Muscle of back (tissue), 11 donors: ENCODE measurements around the gene PTPRN2. TPM values are rescaled to one million over a fixed set of nuclear protein-coding genes. Genes with fewer than 3 reads are reported as not detected.
A peak's percentile ranks its signal among the peaks of the same experiment; 100 is the strongest.

Source experiments
- DNase-seq, 3 donors: peaks; one replicate each; pipeline versions ENCODE4 v3.0.0 to v3.0.0-alpha.2; 2013
- polyA plus RNA-seq, 10 donors: library from polyadenylated mRNA; unstranded; fragments of 120-200 nt; gene quantifications; one replicate each; pipeline ENCODE4 v1.2.1, GENCODE V29; 2013; ENCODE audit not compliant: insufficient read length in 10 of 10

PTPRN2 gene
- polyA plus RNA-seq, 10 donors = 1.8 to 3.1 (median 2.1) TPM

DNA sequence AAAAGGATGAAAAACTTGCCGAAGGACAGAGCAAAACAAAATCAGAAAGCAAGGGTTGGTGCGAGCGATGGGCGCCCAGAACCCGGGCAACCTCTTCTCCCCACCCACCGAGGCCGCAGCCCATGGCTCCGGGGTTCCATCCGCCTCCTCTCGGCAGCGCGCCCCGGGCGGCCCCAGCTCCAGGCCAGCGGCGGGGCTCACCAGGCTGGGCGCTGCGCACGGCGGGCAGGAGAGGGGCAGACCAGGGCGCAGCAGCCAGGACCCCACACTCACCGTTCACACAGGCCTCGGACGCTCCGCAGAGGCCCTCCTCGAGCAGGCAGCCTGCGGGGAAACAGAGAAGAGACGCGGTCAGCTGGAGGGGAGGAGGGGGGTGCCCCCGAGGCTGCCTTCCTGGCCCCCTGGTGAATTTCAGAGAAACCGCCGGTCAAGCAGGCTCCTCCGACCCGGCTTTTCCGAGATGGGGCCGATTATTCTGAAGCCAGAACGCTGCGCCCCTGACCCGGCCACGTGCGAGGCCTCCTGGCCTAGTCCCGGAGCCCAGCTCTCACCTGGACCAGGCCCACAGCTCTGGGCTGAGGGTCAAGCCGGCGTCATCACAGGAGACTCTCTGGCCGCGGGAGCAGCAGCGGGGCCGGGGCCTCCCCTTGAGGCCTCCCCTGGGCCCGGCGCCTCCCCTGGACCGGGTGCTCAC is 98.0 kb downstream of the PTPRN2 start:
- no peak for DNase-seq

DNA sequence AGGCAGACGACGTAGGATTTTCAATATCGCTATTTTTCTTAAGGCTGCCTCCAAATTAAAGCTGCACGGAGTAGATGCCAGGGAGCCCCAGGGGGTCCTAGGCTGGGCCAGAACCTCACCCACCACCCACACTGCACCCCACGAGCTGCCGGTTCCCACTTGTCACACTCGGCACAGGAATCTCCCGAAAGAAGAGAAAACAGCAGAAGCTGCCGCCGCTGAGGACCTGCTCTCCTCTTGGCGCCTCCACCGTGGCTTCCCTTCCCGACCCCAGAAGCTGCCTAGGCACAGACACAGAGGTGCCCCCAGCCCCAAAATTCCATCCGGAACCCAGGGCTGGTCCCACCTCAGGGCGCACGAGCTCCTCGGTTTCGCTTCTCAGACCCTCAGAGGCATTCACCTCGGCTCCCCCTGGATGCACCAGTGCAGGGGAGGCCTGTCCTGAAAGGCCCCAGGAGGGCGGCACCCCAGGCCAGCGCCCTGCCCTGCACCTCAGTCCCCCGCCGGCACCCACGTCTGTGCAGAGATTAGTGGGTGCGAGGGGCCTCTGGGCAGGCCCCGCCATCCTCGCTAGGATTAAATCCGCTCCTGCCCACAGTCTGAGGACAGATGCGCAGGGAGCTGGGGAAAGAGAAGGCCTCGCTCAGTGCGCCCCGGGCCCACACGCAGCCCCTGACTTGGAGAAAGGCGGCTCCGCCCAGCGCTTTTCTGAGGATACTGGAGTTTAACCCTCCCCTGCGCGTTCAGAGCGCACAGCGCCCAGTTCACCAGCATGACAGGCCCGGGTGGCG is 99.2 kb downstream of the PTPRN2 start:
- DNase-seq = no peak

DNA sequence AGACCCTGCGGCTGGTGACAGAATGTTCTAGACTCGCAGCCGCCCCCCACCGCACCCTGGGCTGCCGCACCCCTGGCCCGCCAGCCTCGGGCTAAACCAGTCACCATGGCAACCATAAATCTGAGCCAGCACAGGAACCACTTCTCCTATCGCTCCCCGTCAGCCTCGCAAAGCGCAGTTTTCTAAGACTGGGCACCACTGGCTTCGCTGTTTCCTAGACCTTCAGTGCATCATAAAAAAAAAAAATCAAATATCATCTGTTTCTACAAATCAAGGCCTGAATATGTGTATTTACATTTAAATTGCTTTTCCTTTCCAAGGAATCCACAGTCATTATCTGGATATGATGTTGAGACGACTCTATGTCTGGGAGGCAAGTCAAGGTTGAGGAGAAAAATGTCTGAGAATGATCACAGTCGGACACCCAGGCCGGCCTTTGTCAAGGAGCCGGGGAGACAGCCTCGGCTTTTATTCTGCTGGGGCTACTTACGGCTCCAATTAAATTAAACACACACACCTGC is 99.9 kb downstream of the PTPRN2 start:
- DNase-seq = no peak

DNA sequence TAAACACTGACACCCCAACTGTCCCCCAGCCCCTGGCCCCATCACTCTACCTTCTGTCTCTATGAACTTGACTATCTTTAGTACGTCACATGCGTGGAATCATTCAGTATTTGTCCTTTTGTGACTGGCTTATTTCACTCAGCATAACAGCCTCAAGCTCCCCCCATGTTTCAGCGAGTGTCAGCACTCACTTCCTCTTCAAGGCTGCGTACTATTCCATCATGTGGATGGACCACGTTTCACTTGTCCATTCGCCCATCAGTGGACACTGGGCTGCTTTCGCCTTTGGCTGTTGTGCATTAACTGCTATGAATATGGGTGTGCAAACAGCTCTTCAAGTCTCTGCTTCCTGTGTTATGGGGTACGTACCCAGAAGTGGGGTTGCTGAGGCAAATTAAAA is 100.7 kb downstream of the PTPRN2 start:
- no peak for DNase-seq

DNA sequence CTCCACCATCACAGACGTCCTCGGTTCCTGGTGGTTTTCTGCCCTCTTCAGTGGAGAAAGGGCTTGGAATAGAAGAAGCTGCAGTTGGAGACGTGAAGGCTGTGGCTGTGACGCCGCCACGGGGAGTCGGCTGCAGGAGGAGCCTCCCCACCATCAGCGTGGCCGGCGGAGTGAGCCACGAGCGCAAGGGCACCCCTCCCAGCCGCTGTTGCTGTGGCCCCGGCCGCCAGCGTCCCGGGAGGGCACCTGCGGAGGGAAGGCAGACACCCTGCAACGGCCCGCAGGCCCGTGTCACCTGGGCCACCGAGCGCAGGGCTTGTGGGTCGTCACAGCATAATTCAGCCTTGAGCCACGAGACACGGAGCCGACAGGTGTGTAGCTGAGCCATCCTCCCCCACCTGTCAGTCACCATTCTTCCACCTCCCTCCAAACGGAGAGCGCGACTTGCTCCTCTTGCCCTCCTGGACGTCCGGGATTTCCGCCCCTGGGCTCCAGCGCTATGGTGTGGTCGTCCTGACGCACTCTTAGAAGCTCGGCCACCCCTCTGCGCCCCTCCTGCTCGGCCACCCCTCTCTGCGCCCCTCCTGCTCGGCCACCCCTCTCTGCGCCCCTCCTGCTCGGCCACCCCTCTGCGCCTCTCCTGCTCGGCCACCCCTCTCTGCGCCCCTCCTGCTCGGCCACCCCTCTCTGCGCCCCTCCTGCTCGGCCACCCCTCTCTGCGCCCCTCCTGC is 102.7 kb downstream of the PTPRN2 start:
- DNase-seq = no peak

DNA sequence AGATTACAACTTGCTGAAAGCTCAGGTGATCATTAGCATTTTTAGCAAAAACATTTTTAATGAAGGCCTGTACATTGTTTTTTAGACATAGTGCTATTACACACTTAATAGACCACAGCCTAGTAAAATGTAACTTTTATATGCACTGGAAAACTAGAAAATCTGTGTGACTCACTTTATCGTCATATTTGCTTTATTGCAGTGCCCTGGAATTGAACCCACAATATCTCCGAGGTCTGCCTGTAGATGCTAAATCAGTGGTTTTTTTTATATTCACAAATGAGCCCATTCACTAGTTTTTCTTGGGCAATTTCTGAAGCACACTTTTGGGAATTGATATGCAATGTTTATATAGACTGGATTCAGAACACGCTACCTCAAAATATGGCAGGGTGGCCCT is 105.1 kb downstream of the PTPRN2 start:
- no peak for DNase-seq

DNA sequence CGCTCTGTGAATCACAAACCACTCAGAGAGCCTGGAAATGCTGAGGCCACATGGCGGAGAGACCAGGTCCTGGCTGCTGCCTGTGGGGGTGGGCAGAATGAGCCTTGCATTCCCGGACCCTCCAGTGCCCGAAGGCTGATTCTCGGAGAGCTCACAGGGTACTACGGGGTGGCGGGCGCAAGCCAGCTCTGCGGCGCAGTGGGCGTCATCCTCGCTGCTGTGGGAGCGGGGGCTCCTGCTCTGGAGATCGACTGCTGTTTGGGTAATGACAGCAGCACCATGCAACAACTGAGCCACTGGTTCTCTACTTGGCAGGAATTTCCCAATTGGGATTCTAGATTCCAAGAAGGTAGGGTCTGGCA is 108.0 kb downstream of the PTPRN2 start:
- no peak for DNase-seq

DNA sequence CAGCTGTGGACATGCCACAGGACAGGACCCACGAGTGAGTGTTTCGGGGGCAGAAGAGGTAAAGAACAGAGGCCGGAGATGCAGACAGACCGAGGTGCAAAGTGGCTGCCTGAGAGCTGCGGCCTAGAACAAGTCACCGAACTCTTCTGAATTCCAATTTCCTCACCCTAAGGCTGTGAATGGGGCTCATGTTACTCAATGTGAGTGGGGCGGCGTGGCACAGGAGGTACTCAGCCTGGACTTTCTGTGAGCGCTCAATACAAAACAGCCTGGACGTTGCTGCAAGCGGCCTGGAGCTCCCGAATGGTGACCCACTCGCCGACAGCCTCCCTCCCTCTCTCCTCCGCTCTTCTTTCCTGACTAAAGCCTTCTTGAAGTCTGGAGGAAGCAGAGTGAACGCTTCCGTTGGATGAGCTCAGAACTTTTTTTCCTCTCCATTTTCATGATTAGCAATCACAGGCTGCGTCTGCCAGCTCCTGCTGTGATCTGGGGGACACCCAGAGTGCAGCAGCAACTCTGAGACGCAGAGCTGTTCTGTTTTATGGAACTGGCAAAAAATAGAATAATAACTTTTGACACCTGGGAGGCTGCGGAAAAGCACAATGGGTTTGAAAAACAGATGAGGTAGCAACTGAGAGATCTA is 108.5 kb downstream of the PTPRN2 start:
- peak in 1 of 3 donors; percentile 10 for DNase-seq

DNA sequence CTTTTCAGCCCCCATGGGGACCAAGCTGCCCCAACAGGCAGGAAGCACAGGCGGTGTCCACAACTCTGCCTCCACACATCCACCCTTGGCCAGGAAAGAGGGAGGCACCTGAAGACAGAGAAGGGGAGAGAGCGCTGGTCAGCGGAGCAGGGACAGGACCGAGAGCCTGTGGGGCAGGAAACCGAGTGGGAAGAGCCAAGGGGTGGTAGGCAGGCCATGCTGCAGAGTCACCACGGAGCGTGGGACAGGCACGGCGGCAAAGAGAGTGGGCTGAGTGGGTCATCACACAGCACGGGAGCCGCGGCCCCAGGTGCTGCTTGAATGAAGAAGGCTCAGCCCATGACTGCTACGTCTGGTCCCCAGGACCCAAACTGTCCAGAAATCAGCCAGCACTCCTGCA is 109.8 kb downstream of the PTPRN2 start:
- no peak for DNase-seq

DNA sequence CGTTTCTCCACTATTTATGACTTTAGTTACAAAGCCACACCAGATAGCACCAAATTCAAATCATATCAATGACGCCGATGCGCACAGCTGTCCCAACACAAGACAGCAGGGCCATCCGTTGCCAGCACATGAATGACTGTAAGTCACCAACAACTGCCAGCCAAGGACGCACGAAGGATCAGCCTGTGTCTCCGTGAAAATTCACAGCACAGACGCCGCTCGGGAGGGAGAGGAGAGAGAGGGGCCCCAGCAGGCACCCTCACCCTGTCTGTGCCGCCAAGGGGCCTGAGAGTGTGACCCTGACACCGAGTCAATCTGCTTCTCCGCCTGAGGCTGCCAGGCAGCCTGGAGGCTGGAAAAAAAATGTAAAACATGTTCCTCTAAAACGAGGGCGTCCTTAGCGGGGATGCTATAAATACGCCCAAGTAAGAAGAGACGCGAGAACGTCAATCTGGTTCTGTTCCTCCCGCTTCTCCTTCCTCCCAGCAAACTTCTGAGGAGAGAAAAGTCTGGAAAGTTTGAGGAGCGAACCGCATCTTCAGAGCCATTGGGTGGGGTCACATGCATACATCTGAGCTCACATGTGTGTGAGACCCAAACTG is 111.2 kb downstream of the PTPRN2 start:
- no peak for DNase-seq

DNA sequence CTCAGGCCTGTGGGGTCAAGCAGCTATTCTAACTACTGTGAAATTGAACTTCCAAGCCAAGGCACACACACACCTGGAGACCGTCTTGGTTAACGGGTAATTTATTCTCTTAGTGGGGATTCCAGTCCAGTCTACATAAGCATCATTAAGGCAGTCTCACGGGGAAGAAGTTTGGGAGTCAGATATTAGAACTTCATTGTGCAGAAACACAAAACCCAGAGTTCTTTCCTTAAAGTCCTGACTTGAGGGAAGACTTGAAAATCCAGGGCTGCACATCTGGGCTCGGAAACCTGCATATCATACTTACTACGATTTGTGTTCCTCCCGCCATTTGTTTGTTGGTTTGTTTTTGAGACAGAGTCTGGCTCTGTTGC is 112.0 kb downstream of the PTPRN2 start:
- DNase-seq = no peak

DNA sequence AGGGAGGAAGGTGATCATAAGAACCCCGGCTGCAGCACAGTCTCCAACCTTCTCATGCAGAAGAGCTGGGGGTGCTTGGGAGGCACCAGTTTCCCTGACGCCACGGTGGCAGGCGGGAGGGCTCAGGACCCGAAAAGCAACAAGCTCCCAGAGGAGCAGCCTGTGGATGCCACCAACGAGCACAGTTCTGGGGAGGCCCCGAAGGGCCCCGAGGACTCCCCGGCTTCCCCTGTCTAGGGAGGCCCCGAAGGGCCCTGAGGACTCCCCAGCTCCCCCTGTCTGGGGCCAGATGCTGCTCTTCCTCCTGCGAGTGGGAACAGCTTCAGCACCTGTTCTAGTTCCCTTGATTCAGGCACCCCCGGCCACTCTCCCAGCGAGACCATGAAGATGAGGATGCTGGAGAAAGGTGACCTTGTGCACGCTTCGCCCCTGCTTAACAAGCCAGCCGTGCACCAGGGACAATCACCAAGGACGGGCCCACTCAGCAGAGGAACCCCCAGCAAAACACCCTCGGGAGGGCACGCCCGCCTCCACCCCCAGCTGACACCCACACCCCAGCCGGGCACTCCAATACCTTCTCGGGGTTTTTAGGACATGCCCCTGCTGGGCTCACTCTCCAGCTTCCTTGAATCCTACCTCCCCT is 112.5 kb downstream of the PTPRN2 start:
- no peak for DNase-seq

DNA sequence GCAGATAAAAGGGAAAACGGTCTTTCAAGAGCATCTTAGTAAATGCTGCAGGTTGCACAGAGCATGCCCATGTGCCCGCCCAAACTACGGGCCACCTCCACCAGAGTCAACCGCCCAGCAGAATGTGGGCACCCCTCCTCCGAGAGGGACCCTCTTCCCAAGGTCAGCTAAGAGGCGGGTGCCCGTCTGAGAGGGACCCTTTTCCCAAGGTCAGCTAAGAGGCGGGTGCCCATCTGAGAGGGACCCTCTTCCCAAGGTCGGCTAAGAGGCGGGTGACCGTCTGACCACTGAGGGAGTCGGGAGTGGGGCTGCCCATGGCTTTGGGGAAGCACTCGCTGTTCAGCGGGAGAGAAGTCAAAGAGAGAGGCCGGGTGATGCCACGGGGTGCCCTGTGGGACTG is 113.1 kb downstream of the PTPRN2 start:
- DNase-seq = no peak

DNA sequence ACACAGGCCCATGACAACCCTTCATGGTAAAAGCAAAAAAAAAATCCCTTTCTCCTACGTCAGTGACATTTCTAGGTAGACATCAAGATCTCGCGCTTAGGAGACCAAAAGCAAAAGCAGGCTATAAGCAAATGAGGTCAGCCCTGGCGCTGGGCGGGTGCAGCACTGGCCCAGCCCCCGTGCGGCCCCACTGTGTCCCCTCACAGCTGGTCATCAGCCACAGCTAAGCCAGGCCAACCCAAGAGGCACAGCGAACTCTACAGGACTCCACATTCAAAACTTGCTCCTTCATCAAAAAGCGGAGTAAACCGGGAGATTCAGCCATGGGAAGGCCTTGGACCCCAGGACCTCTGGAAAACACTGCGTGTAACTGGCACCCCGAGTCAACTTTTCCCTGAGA is 113.7 kb downstream of the PTPRN2 start:
- no peak for DNase-seq

DNA sequence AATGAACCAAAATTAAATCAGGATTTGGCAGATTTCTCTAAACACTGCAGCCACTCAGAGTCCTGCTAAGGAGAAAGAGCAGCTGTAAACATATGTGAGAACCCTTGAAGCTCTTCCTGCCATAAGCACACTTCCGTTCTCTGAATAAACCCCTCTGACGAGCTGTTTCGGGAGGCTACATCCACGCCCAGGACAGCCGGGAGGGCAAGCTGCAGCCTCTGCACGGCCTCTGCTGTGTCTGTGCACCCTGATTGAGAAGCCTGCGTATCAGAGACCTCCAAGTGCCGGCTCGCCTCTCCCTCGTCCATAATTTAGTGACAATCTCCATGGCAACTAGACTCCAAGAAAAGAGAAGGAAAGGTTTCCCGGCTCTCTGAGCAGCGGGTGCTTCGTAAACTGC is 114.4 kb downstream of the PTPRN2 start:
- DNase-seq = peak; percentile 7 to 63 (median 21)

DNA sequence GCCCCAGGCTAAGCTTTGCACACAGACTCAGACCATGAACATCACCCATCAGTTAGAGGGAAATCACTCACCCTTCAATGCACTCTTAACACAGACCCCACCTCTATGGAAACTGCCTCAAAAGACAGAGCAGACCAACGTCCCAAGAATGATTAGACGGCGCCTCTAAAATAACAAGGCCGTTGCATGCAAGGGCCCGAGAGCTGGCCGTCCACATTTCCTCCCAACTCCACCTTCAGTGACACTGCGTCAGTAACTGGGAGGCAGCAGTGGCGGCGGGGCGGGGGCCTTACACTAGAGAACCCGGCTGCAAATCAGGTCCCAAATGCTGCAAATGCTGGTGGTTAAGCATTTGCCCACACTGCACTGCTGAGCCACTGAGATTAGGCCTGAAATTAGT is 115.0 kb downstream of the PTPRN2 start:
- no peak for DNase-seq

DNA sequence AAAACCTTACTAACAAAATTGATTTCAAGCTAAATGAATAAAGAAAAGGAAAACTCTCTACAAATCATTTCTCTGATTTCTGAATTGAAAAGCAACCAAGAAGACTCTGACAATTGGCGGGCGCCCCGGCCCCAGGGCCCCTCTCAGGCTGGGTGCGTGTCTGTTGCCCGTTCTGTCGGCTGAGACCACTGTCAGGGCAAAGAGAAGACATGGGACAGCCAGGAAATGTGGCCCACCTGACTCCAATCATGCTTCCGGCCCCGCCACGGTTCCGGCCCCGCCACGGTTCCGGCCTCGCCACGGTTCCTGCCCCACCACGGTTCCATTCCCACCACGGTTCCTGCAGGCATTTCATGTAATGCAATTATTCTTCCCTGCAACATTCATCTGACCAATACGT is 115.9 kb downstream of the PTPRN2 start:
- DNase-seq = no peak

DNA sequence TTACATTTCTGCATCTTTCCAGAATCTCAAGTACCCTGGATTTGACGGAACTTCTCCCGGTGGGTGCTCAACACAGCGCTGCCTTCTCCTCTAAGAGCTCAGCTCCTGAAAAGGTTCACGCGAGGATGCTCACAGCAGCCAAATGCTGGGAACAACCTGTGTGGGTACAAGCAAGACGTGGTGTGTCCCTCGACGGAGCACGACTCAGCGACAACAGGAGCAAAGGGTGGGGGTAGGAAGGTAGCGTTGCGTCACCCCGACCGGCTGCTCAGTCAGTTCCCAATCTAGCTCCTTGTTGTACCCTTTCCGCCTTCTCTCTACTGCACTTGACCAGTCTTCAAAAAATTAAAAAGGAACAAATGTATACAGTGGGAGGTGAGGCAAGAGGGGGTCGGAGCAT is 117.3 kb downstream of the PTPRN2 start:
- DNase-seq = no peak

DNA sequence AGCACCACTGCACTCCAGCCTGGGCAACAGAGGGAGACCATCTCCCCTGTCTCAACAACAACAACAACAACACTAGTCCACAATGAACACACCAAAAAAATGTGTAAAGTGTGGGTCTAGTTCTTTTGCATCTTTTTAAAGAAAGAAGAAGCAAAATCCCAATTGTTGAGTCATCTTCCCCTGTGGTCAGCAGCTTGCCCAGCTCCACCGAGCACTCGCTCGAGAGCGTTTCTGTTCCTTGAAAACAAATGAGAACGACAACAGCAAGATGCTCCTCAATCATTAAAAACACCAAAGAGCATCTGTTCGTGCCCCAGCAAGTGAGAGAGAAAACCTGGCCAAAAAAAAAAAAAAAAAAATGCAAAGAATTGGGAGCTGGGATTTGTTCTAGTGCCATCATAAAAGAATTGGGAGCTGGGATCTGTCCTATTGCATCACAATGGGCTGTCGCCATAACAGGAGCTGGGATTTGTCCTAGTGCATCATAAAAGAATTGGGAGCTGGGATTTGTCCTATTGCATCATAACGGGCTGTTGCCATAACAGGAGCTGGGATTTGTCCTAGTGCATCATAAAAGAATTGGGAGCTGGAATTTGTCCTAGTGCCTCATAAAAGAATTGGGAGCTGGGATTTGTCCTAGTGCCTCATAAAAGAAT is 118.1 kb downstream of the PTPRN2 start:
- no peak for DNase-seq

DNA sequence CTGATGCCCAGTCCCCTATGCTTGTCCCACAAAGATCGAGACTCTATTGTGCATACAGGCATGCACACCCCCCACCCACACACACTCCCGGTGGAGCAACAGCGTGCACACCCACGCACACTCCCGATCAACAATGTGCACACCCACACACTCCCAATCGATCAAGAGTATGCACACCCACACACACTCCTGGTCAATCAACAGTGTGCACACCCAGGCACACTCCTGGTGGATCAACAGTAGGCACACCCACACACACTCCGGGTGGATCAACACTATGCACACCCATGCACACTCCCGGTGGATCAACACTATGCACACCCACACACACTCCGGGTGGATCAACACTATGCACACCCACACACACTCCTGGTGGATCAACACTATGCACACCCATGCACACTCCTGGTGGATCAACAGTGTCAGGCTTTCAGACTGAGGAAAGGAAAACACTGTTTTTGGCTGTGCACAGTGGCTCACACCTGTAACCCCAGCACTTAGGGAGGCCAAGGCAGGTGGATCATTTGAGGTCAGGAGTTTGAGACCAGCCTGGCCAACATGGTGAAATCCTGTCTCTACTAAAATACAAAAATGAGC is 118.8 kb downstream of the PTPRN2 start:
- no peak for DNase-seq
